ENCODE data around the gene MAP3K10.

Gene MAP3K10

GRCh38 chr19:40234429-40235237, 43.4 kb downstream of the MAP3K10 start:
- DNase-seq: no peak

GRCh38 chr19:40235238-40236025, 44.2 kb downstream of the MAP3K10 start:
- no peak for DNase-seq

DNA sequence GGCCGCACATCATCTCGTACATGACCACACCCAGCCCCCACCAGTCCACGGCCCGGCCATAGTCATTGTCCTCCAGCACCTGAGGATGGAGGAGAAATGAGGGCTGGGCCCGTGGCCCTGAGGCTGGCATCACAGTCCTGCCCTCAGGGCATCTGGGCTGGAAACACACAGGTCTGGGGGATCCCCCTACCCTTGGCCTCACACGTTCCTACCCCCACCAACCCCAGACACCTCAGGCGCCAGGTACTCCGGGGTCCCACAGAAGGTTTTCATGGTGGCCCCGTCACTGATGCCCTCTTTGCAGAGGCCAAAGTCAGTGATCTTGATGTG, 44.8 kb downstream of the MAP3K10 start:
- DNase-seq: no peak

- no peak for DNase-seq
Measured at GRCh38 chr19:40236366-40236765, 45.1 kb downstream of the MAP3K10 start.

- DNase-seq: no peak
Measured at GRCh38 chr19:40237791-40238190, 46.6 kb downstream of the MAP3K10 start.

- no peak for DNase-seq
Measured at GRCh38 chr19:40238775-40239174, 47.5 kb downstream of the MAP3K10 start.

DNA sequence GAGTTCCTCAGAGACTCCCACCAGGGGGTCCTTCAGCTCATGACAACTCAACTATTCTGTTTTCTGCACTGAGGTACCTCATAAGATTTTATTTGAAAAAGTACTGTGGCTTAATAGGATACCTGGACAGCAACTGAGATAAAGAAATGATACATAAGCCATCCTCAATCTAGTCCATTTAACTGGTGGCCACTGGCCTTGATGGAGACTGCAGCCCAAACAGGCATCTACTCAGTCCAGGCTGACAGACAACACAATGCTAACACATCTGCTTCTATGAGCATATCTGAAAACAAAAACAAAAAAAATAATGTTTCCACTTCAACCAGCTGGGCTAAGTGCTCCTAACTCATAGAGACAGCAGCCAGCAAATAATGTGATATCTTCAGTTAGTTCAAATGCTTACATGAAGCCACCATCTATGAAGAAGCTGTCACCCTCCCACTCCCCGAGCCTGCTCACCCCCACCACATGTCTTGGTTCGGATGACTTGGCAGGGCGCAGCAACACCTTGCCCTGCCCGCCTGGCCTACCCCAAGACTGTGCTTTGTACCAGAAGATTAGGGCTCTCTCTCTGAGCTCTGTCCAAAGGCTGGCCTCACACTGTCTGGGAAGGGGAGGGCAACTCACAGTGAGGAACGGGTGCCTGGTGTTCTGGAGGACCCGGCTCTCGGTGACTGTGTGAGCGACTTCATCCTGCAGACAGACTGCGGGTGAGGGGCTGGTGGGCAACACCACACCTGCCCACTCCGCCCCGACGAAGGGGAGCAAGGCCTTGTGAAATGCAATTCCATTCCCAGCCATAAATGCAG, 48.4 kb downstream of the MAP3K10 start:
- DNase-seq: no peak

DNA sequence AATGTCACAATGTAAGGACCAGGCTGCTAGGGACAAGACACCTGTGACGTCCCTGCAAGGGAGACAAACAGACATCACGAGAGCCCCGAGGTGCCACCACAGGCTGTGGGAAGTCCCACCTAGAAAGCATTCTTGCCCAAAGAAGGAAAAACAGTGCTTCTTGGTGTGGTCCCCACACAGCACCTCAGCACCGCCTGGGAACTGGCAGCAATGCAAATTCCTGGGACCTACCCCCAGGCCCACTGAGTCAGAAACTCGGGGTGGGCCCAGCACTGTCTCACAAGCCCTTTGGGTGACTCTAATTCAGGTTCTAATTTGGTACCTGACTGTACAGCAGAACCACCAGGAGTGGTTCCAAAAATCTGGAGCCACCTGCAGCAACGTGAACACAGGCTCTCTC, 49.1 kb downstream of the MAP3K10 start:
- DNase-seq: no peak

DNA sequence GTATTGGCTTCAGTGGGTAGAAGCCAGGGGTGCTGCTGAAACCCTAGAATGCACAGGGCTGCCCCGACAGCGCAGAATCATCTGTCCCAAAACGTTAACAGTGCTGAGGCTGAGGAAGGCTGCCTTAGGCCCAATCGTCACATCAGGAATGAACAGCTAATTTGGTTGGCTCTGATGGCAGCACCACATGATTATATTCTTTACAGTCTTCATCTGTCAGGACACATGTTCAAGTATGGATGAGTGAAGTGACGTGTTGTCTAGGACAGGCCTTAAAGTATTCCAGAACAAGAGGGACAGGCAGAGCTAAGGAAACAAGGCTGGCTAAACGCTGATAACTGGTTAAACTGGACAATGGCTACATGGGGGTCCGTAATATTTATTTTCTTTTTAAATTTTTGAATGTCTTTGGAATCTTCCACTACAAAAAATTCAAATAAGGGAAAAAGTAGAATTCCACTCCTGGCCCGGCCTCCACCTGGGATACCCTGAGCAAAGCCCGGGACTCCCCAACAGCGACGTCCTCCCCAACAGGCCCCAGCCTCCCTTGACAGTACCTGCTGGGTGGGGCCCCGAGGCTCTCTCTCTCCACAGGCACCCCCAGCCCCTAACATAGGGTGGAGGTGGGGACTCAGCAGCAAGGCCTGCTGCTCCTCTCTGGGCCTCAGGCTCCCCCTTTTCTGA, 50.0 kb downstream of the MAP3K10 start:
- DNase-seq: no peak

DNA sequence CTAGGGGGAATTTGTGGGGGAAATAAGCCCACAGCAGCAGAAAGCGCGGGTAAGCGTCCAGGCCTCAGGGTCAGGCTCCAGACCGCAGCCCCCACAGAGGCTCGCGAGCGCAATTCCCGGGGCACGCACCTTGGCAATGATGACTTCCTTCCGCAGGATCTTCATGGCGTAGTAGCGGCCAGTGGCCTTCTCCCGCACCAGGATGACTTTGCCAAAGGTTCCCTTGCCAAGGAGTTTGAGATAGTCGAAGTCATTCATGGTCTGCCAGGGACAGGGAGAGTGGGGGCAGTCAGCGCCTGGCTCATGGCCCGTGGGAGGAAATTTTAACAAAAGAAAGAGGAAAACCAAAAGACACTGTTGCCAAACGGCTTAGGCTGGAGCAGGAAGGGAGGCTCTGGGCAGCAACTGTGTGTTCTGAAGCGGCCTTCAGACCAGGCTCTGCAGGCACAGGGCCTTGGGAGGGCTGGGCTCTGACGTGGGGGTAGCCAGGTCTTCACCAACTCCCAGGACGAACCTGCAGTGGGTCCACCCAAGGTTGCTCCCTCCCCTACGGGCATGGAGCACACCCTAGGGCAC, 50.7 kb downstream of the MAP3K10 start:
- DNase-seq: no peak

- DNase-seq: no peak
Measured at GRCh38 chr19:40242480-40242879, 51.3 kb downstream of the MAP3K10 start.

- DNase-seq: no peak
Measured at GRCh38 chr19:40243181-40243580, 52.0 kb downstream of the MAP3K10 start.

- no peak for DNase-seq
Measured at GRCh38 chr19:40244579-40245317, 53.5 kb downstream of the MAP3K10 start.

DNA sequence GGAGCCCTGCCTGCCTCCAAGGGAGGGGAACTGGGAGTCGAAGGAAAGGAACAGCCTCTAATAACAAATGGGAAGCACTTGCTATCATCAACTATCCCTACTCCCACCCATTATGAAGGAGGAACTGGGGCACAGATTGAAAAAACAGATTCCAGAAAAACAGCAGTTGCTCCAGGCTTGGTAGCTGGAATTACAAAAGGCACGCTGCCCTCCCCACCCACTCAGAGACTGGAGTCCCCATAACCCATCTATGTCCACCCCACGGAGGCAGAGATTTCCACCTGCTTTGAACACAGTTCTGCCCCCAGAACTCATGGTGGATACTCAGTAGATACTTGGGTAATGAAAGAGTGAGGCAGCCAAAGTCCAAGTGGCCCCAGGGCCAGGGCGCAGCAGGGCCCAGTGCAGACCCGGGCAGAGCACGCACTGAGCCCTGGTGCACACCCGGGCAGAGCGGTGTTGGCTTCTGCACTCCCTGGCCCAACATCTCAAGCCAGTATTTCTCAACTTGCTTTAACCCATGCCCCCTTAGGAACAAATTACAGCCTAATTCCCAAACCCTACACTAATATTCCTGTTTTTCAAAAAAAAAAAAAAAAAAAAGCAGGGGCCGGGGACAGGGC, 54.4 kb downstream of the MAP3K10 start:
- DNase-seq: no peak

- no peak for DNase-seq
Measured at GRCh38 chr19:40246292-40247073, 55.3 kb downstream of the MAP3K10 start.

DNA sequence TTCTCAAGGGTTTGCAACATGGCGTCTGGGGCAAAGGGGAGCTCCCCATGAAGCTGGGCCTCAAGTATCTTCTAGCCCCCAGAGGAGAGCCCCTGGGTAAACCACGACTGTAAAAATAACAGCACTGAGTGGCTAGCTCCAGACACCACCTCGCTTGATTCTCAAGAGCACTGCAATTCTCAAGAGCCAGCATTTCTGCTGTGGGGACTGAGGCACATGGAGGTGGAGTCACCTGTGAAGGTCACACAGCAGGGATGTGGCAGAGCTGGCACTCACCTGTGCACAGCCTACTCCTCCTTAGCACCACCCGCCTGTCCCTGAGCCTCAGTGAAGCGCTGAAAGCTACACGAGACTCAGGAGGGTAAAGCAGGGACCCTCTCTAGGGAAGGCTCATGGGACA, 56.0 kb downstream of the MAP3K10 start:
- no peak for DNase-seq

GRCh38 chr19:40247735-40248262, 56.6 kb downstream of the MAP3K10 start:
- DNase-seq: no peak

DNA sequence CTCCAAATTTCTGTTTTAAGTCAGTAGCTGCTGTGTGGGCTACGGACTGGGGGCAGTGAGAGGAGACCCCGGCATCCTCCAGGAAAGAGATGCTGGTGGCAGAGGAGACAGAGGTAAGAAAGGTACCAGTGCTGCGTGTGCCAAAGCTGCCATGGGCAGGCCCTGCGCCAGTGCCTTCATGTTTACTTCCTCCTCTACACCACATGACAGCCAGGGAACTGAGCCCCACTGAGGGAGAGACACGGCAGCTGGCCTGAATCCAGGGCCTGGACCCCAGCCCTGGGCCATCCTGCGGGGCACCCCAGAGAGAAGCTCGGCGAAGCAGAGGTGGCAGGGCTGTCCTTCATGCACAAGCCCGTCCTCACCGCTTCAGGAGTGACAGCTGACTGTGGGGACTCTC, 58.0 kb downstream of the MAP3K10 start:
- no peak for DNase-seq

- DNase-seq: no peak
Measured at GRCh38 chr19:40249781-40250180, 58.6 kb downstream of the MAP3K10 start.

- no peak for DNase-seq
Measured at GRCh38 chr19:40251244-40251643, 60.0 kb downstream of the MAP3K10 start.

Measured in NCI-H146 (cell line).